HL-60 (cell line): ENCODE data around the gene FBXO33.

Experiments
- GABPA ChIP-seq: IDR thresholded peaks from 2 replicates; pipeline ENCODE4 v1.6.1; 2012; ENCODE audit warnings: low read depth
- POLR2AphosphoS5 ChIP-seq: IDR thresholded peaks from 2 replicates; pipeline ENCODE4 v1.6.1; 2012; ENCODE audit warnings: low read depth
- SPI1 ChIP-seq: IDR thresholded peaks from 2 replicates; pipeline ENCODE4 v1.6.1; 2012; ENCODE audit warnings: low read depth, mild to moderate bottlenecking, borderline replicate concordance
- TF ChIP-seq, protein P1 (sequence below): IDR thresholded peaks from one replicate; pipeline ENCODE4 v1.5.1; 2011; ENCODE audit warnings: low read length, control low read depth, inconsistent platforms; ENCODE audit not compliant: insufficient read depth
- TF ChIP-seq, protein P2 (sequence below): IDR thresholded peaks from 2 replicates; pipeline ENCODE4 v1.6.1; 2012; ENCODE audit warnings: low read depth; ENCODE audit not compliant: insufficient replicate concordance

DNA sequence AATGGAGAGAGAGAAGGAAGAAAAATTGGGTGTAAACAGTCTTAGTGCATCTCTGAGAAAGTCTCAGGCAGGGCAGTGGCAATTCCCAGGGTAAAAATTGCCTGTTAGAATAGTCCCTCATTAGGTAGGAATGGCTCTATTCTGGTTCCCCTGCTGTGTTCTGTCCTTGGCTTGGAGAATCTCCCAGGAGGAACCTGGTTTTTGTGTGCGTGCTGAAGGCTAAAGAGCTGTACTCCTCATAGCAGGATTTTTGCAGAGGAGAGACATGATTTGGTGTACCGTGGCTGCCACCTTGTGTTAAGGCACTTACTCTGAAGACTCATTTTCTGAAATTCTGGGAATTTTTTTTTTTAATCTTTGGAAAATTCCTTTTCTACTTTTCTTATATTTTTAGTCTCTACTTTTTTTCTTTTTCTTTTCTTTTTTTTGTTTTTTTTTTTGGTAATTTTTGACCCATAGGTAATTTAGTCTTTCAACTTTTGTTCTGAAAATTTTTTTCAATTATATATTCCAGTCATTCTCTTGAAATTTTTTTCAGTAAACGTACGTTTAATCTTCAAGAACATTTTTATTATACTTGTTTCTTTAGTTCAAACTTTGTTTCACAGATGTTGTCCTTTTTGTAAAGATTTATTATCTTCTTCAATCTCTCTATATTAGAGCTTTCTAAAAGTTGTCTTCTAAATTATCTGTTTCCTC is 63.8 kb downstream of the FBXO33 start:
- TF ChIP-seq, protein P1, sequence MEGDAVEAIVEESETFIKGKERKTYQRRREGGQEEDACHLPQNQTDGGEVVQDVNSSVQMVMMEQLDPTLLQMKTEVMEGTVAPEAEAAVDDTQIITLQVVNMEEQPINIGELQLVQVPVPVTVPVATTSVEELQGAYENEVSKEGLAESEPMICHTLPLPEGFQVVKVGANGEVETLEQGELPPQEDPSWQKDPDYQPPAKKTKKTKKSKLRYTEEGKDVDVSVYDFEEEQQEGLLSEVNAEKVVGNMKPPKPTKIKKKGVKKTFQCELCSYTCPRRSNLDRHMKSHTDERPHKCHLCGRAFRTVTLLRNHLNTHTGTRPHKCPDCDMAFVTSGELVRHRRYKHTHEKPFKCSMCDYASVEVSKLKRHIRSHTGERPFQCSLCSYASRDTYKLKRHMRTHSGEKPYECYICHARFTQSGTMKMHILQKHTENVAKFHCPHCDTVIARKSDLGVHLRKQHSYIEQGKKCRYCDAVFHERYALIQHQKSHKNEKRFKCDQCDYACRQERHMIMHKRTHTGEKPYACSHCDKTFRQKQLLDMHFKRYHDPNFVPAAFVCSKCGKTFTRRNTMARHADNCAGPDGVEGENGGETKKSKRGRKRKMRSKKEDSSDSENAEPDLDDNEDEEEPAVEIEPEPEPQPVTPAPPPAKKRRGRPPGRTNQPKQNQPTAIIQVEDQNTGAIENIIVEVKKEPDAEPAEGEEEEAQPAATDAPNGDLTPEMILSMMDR, result peak; percentile 4
- TF ChIP-seq POLR2AphosphoS5 (no peak), GABPA (no peak), SPI1 (no peak)
- TF ChIP-seq, protein P2, sequence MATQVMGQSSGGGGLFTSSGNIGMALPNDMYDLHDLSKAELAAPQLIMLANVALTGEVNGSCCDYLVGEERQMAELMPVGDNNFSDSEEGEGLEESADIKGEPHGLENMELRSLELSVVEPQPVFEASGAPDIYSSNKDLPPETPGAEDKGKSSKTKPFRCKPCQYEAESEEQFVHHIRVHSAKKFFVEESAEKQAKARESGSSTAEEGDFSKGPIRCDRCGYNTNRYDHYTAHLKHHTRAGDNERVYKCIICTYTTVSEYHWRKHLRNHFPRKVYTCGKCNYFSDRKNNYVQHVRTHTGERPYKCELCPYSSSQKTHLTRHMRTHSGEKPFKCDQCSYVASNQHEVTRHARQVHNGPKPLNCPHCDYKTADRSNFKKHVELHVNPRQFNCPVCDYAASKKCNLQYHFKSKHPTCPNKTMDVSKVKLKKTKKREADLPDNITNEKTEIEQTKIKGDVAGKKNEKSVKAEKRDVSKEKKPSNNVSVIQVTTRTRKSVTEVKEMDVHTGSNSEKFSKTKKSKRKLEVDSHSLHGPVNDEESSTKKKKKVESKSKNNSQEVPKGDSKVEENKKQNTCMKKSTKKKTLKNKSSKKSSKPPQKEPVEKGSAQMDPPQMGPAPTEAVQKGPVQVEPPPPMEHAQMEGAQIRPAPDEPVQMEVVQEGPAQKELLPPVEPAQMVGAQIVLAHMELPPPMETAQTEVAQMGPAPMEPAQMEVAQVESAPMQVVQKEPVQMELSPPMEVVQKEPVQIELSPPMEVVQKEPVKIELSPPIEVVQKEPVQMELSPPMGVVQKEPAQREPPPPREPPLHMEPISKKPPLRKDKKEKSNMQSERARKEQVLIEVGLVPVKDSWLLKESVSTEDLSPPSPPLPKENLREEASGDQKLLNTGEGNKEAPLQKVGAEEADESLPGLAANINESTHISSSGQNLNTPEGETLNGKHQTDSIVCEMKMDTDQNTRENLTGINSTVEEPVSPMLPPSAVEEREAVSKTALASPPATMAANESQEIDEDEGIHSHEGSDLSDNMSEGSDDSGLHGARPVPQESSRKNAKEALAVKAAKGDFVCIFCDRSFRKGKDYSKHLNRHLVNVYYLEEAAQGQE, result no peak
